OCI-LY3 (cell line): ENCODE data around the gene TET2.

ENCODE experiments used
- EZH2phosphoT487 ChIP-seq: fragments of 200-600 bp; shearing (Covaris generic); IDR thresholded peaks from 2 replicates; pipeline ENCODE4 v1.6.1; 2018; ENCODE audit warnings: antibody characterized with exemption, mixed run types, low read depth
- TF ChIP-seq, protein P1 (sequence below): fragments of 200-600, 300-600 bp; sonication (generic); IDR thresholded peaks from 2 replicates; pipeline ENCODE4 v1.5.1; 2014; ENCODE audit warnings: antibody characterized with exemption, low read length, low read depth

DNA sequence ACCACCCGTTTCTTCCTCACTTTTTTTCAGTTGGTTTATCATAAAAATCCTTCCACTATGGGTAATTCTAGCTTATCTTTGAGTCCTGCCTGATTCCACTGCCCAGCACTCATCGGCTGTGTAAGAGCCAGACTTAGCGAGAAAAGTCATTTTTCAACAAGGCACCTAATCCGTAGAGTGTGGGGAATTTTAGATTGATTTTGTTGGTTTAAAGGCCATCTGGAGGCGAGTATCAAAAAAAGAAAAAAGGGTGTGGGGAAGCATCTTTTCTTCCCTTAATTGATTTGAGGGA is 134.4 kb downstream of the TET2 start:
- TF ChIP-seq, protein P1, sequence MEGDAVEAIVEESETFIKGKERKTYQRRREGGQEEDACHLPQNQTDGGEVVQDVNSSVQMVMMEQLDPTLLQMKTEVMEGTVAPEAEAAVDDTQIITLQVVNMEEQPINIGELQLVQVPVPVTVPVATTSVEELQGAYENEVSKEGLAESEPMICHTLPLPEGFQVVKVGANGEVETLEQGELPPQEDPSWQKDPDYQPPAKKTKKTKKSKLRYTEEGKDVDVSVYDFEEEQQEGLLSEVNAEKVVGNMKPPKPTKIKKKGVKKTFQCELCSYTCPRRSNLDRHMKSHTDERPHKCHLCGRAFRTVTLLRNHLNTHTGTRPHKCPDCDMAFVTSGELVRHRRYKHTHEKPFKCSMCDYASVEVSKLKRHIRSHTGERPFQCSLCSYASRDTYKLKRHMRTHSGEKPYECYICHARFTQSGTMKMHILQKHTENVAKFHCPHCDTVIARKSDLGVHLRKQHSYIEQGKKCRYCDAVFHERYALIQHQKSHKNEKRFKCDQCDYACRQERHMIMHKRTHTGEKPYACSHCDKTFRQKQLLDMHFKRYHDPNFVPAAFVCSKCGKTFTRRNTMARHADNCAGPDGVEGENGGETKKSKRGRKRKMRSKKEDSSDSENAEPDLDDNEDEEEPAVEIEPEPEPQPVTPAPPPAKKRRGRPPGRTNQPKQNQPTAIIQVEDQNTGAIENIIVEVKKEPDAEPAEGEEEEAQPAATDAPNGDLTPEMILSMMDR, result no peak
- TF ChIP-seq EZH2phosphoT487, result no peak
